SU-DHL-6 (cell line): ENCODE measurements around the gene VRK3.

Experiments
- EZH2phosphoT487 ChIP-seq: fragments of 200-600 bp; sonication (generic), shearing (Covaris generic); conservative IDR thresholded peaks from 2 replicates; pipeline ENCODE4 v1.6.1; 2018; ENCODE audit warnings: mild to moderate bottlenecking, antibody characterized with exemption, low read length, moderate library complexity, mixed read lengths
- TF ChIP-seq, protein P1 (sequence below): fragments of 200-600 bp; sonication (generic); IDR thresholded peaks from one replicate; pipeline ENCODE4 v1.5.1; 2017; ENCODE audit warnings: antibody characterized with exemption, mild to moderate bottlenecking, low read length, moderate library complexity; ENCODE audit not compliant: insufficient read depth, poor library complexity, severe bottlenecking

- TF ChIP-seq, protein P1, sequence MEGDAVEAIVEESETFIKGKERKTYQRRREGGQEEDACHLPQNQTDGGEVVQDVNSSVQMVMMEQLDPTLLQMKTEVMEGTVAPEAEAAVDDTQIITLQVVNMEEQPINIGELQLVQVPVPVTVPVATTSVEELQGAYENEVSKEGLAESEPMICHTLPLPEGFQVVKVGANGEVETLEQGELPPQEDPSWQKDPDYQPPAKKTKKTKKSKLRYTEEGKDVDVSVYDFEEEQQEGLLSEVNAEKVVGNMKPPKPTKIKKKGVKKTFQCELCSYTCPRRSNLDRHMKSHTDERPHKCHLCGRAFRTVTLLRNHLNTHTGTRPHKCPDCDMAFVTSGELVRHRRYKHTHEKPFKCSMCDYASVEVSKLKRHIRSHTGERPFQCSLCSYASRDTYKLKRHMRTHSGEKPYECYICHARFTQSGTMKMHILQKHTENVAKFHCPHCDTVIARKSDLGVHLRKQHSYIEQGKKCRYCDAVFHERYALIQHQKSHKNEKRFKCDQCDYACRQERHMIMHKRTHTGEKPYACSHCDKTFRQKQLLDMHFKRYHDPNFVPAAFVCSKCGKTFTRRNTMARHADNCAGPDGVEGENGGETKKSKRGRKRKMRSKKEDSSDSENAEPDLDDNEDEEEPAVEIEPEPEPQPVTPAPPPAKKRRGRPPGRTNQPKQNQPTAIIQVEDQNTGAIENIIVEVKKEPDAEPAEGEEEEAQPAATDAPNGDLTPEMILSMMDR: peak; percentile 86
- TF ChIP-seq EZH2phosphoT487: no peak
Measured at GRCh38 chr19:49983645-49984229, 41.4 kb downstream of the VRK3 start.
